HG02973 (cell line): ENCODE measurements around the gene C1orf94.

Source experiments
- ATAC-seq: cut with Tn5 transposase; IDR thresholded peaks from one replicate; pipeline ENCODE4 v1.9.1; 2021; ENCODE audit warnings: moderate library complexity; ENCODE audit not compliant: unreplicated experiment

C1orf94 gene

DNA sequence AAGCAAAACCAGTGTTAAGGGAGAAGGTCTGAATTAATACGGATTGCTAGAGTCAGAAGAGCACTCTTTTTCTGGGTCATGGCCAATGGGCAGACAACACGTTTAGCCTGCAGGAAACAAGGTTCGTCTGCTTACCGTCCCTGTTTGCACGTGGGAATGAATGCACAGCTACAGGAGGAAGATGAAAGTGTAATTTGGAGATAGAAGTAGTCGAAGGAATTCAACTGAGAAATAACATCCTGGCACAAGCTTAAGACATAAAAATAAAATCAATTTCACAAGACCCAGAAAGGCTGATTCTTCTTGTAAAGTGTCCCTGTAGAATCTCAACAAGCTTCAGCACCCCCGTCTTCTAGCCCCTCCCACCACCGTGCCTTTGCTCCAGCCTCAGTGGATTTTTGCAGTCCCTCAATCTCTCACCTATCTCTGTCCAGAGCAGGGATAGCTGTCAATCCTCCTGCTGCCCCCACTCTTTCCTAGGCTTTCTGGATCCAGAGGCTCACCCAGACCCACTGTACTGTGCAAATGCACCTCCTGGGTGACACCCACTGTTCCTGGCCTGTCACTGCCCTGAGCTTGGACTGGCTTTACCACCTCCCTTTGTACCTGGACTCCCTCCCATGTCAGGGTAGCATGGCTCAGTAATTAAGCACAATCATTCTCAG is 60.6 kb downstream of the C1orf94 start:
- no peak for ATAC-seq

DNA sequence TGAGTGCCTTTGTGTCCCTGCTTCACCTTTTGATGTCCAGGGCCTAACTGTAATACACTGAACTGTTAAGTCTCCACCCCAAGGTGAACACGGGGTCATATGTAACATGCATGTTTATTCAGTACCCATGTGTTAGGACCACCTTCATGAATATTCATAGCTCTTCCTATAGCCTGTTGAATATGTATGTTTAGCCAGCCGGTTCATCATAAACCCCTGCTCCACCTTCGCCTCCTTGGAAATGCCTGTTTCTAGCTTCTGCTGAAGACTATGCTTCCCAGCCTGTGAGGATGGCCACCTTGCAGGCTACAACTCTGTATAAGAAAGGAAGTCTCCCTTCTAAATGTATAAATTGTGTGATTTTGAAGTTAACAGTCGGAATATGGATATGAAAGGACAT is 69.3 kb downstream of the C1orf94 start:
- no peak for ATAC-seq

- ATAC-seq, result no peak
Observed at GRCh38 chr1:34250342-34250741, 73.6 kb downstream of the C1orf94 start.

DNA sequence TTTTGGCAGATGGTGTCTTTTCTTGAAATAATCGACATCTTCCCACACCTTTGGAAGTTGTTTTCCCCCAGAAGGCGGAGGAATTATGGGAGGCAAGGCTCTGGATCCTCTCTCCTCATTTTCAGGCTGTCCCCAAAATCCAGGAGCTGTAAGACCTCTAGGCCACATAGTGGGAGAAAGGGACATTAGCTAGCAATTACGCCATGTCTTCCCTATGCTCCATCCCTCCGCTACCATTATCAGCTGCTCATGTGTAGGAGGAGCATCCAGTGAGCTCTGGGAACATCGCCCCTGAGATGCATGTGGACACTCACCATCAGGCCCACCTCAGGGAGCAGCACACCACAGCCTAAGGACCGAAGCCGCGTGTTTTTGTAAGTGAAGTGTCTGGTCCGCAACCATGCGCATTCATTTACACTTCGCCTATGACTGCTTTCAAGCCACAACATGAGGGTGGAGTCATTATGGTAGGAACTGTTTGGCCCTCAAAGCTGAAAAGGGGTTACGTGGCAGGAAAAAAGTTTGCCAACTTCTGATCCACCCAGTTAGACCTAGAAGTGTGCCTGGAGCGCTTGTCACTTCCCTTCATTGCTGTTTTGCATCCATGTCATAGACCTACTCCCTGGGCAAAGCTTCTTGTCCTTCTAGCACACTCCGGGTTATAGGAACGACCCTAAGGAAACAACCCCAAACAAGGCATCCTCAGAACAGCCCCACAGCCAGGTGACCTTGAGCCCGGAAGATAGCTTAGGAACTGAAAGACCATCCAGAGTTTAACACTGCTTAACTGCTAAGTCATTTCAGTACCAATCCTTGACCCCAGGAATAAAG is 85.5 kb downstream of the C1orf94 start:
- no peak for ATAC-seq

- no peak for ATAC-seq
Observed at GRCh38 chr1:34262921-34263320, 86.2 kb downstream of the C1orf94 start.

DNA sequence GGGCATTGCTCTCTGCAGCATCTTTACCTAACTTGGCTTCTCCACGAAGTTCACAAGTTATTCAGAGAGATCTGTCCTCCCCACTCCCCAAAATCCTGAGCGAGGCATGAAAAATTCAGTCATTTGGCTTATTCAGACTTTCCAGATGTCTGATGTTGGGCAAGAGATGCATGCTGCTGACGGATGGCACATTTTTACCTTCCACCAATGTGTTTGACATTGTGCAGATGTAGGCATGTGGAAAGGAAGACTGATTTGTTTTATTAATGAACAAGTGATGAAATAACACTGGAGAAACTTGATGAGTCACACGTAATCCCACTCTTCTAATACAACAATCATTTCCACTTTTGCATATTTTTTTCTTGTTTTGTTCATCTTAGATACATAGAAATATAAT is 86.7 kb downstream of the C1orf94 start:
- ATAC-seq, result no peak

GRCh38 chr1:34265396-34265795 is 88.7 kb downstream of the C1orf94 start:
- ATAC-seq, result no peak

GRCh38 chr1:34266127-34266951 is 89.6 kb downstream of the C1orf94 start:
- no peak for ATAC-seq

DNA sequence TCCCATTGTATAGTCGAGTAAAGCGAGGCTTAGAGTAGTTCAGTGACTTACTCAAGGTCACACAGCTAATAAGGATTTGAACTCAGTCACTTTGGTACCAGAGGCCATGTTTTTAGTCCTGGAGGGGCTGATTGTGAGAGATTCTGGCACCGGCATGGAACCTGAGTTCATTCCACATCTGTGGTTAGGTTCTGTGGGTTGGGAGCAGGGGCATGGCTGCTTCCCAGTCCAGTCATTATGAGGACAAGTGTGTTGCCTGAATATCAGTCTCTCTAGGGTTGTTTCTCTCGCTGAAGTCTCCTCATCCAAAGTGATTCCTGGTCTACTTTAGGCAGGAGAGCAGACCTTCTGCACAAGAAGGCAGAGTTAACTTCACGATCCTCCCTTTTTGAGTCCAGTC is 90.6 kb downstream of the C1orf94 start:
- ATAC-seq, result no peak

GRCh38 chr1:34268311-34268954 is 91.7 kb downstream of the C1orf94 start:
- no peak for ATAC-seq
